Keratinocyte (primary cell): ENCODE data around the gene DPP9. TPM values are rescaled to one million over a fixed set of nuclear protein-coding genes. Genes with fewer than 3 reads are reported as not detected.
A peak's percentile ranks its signal among the peaks of the same experiment; 100 is the strongest.

ENCODE experiments used
- DNase-seq: peaks from one replicate; pipeline ENCODE4 v3.0.0-alpha.2; 2011; ENCODE audit warnings: low read depth, missing footprints, low spot score
- FAIRE-seq: peaks from 2 replicates; lab custom pipeline; 2011; peaks lifted over from hg19 to GRCh38; lab: Jason Lieb, UNC
- H2AFZ ChIP-seq: 2 replicates; pipeline ENCODE4 v1.6.0; 2012; ENCODE audit warnings: low read length, control low read depth, inconsistent platforms; ENCODE audit not compliant: control insufficient read depth
- H3K27ac ChIP-seq: 2 replicates; pipeline ENCODE4 v1.5.1; 2011; ENCODE audit warnings: low read length; ENCODE audit not compliant: control insufficient read depth, insufficient read depth
- H3K27me3 ChIP-seq: 3 replicates; pipeline ENCODE4 v1.6.0; 2011; ENCODE audit warnings: low read length; ENCODE audit not compliant: control insufficient read depth, insufficient read depth; ENCODE audit errors: extremely low read depth
- H3K36me3 ChIP-seq, 2 experiments: 2 replicates in 1 of 2; 3 replicates in 1 of 2; pipeline ENCODE4 v1.5.1; 2011; ENCODE audit warnings: low read length in 2 of 2, mild to moderate bottlenecking in 1 of 2; ENCODE audit not compliant: control insufficient read depth in 2 of 2, insufficient read depth in 2 of 2; ENCODE audit errors: extremely low read depth in 1 of 2
- H3K4me1 ChIP-seq: 3 replicates; pipeline ENCODE4 v1.5.1; 2011; ENCODE audit warnings: low read length; ENCODE audit not compliant: control insufficient read depth, insufficient read depth; ENCODE audit errors: extremely low read depth
- H3K4me2 ChIP-seq: 3 replicates; pipeline ENCODE4 v1.6.0; 2011; ENCODE audit warnings: low read depth, low read length; ENCODE audit not compliant: control insufficient read depth, insufficient read depth; ENCODE audit errors: extremely low read depth
- H3K4me3 ChIP-seq, 3 experiments: fragments of 200-600 bp in 1 of 3; sonication (generic) in 1 of 3; 2 replicates in 2 of 3; 3 replicates in 1 of 3; pipeline ENCODE4 v1.5.1; 2011 to 2016; ENCODE audit warnings: low read length in 3 of 3, mild to moderate bottlenecking in 3 of 3, control low read depth in 2 of 3, inconsistent platforms in 1 of 3, low read depth in 1 of 3, mixed read lengths in 1 of 3, mixed run types in 1 of 3, moderate library complexity in 1 of 3; ENCODE audit not compliant: control insufficient read depth in 2 of 3, insufficient read depth in 2 of 3; ENCODE audit errors: extremely low read depth in 1 of 3
- H3K79me2 ChIP-seq: 2 replicates; pipeline ENCODE4 v1.6.0; 2012; ENCODE audit warnings: low read length; ENCODE audit not compliant: control insufficient read depth, insufficient read depth
- H3K9ac ChIP-seq: 3 replicates; pipeline ENCODE4 v1.6.0; 2011; ENCODE audit warnings: low read length; ENCODE audit not compliant: control insufficient read depth, insufficient read depth; ENCODE audit errors: extremely low read depth
- H3K9me1 ChIP-seq: 3 replicates; pipeline ENCODE4 v1.6.0; 2011; ENCODE audit warnings: low read length; ENCODE audit not compliant: control insufficient read depth, insufficient read depth; ENCODE audit errors: extremely low read depth
- H3K9me3 ChIP-seq: 2 replicates; pipeline ENCODE4 v1.5.1; 2012; ENCODE audit warnings: low read depth, low read length; ENCODE audit not compliant: control insufficient read depth
- H4K20me1 ChIP-seq: 3 replicates; pipeline ENCODE4 v1.6.0; 2011; ENCODE audit warnings: low read length; ENCODE audit not compliant: control insufficient read depth, insufficient read depth; ENCODE audit errors: extremely low read depth
- EZH2 ChIP-seq: IDR thresholded peaks from one replicate; pipeline ENCODE4 v1.6.1; 2012; ENCODE audit warnings: inconsistent platforms, mild to moderate bottlenecking, low read length, moderate library complexity
- dilution Hi-C: fragments of 300-500 bp; cut with MboI; formaldehyde crosslinking; loops from one replicate; pipeline ENCODE4 v1.7.0; 2020; ENCODE audit warnings: low sequenced_read_pairs; ENCODE audit not compliant: extremely low pct_ligation_motif_present
- polyA plus RNA-seq, 5 experiments: library from polyadenylated mRNA; depleted of rRNA in 3 of 5; stranded (reverse) in 3 of 5; stranded (forward) in 1 of 5; unstranded in 1 of 5; fragments of >200 nt; gene quantifications; 1 replicate in 1 of 5; 2 replicates in 3 of 5; 3 replicates in 1 of 5; pipeline versions ENCODE4 v1.2.1 to v1.2.3, GENCODE V29; 2011 to 2012; ENCODE audit warnings: missing spikeins in 2 of 5, low read depth in 1 of 5, low replicate concordance in 1 of 5
- TF ChIP-seq, protein P1 (sequence below), 3 experiments: IDR thresholded peaks in 1 of 3; conservative IDR thresholded peaks in 1 of 3; optimal IDR thresholded peaks in 1 of 3; 2 replicates in 2 of 3; 3 replicates in 1 of 3; pipeline versions ENCODE3 to v1.5.1; 2011; ENCODE audit warnings: low read length in 3 of 3, mild to moderate bottlenecking in 3 of 3, moderate library complexity in 2 of 3, control low read depth in 1 of 3, inconsistent platforms in 1 of 3; ENCODE audit not compliant: insufficient read depth in 2 of 3; ENCODE audit errors: extremely low read depth in 1 of 3

The DPP9 gene
- polyA plus RNA-seq, 1 donor (not counting 4 experiments of a cell fraction or from before 2014, with no cell fraction given) = 19.2 TPM

DNA sequence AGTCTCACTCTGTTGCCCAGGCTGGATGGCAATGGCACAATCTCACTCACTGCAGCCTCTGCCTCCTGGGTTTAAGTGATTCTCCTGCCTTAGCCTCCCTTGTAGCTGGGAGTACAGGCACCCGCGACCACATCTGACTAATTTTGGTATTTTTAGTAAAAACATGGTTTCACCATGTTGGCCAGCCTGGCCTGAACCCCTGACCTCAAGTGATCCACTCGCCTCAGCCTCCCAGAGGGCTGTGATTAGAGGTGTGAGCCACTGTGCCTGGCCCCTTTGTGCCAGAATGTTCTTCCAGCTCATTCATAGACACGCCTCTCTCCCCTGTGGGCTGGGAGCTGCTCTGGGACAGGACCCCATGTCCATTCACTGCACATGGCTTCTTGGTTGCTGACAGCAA is 62.6 kb downstream of the DPP9 start:
- Histone ChIP-seq H3K9ac (no peak overlapping the region), H4K20me1 (no peaks in the 10 kb centered on the region), H3K4me3 (no peak overlapping the region), H3K9me3 (no peaks in the 10 kb centered on the region), H2AFZ (no peak overlapping the region), H3K27ac (no peak overlapping the region), H3K27me3 (no peaks in the 10 kb centered on the region), H3K36me3 (peaks cover 46 to 48% of the 10 kb centered on the region in 2 experiments), H3K79me2 (peaks cover 10% of the 10 kb centered on the region), H3K9me1 (no peaks in the 10 kb centered on the region), H3K4me2 (no peak overlapping the region), H3K4me1 (no peaks in the 10 kb centered on the region)
- dilution Hi-C loops = no loop called here
- TF ChIP-seq, protein P1, sequence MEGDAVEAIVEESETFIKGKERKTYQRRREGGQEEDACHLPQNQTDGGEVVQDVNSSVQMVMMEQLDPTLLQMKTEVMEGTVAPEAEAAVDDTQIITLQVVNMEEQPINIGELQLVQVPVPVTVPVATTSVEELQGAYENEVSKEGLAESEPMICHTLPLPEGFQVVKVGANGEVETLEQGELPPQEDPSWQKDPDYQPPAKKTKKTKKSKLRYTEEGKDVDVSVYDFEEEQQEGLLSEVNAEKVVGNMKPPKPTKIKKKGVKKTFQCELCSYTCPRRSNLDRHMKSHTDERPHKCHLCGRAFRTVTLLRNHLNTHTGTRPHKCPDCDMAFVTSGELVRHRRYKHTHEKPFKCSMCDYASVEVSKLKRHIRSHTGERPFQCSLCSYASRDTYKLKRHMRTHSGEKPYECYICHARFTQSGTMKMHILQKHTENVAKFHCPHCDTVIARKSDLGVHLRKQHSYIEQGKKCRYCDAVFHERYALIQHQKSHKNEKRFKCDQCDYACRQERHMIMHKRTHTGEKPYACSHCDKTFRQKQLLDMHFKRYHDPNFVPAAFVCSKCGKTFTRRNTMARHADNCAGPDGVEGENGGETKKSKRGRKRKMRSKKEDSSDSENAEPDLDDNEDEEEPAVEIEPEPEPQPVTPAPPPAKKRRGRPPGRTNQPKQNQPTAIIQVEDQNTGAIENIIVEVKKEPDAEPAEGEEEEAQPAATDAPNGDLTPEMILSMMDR (optimal IDR thresholded peaks at IDR 0.05 in 1 of 3, IDR thresholded peaks at IDR 0.05 in 1 of 3, conservative IDR thresholded peaks at IDR 0.05 in 1 of 3; ENCODE audit: extremely low read depth in 1 of 3, insufficient read depth in 2 of 3, low read length in 3 of 3) = no peak
- FAIRE-seq (no peak), DNase-seq (no peak)

DNA sequence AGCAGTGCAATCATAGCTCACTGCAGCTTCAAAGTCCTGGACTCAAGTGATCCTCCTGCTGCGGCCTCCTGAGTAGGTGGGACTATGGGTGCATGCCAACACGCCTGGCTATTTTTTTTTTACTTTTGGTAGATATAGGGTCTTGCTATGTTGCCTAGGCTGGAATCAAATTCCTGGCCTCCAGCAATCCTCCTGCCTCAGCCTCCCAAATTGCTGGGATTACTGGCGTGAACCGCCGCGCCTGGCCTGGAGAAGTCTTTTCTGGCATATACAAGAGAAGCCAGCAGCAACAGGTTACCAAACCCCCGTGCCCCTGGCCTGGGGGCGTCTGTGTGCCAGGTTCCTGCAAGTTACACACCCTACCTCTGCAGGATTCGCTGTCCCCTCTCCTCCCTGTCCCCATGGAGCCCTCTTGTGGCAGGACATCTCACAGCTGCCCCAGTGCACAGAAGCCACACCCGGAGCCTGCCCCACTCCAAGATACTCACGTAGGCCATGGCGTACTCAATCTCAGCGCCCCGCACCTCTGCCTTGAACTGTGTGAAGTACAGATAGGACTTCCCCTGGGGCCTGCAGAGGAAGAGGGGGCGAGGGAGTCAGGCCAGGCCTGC is 63.4 kb downstream of the DPP9 start:
- Histone ChIP-seq H4K20me1 (no peaks in the 10 kb centered on the region), H3K79me2 (peaks cover 7% of the 10 kb centered on the region), H3K27ac (no peak overlapping the region), H3K4me1 (no peaks in the 10 kb centered on the region), H2AFZ (no peak overlapping the region), H3K27me3 (no peaks in the 10 kb centered on the region), H3K9me1 (no peaks in the 10 kb centered on the region), H3K4me2 (no peak overlapping the region), H3K4me3 (no peak overlapping the region), H3K36me3 (peaks cover 45 to 47% of the 10 kb centered on the region in 2 experiments), H3K9me3 (no peaks in the 10 kb centered on the region), H3K9ac (no peak overlapping the region)
- FAIRE-seq (no peak), DNase-seq (no peak)
- dilution Hi-C loops = no loop called here
- no peak for TF ChIP-seq EZH2
- TF ChIP-seq, protein P1 (optimal IDR thresholded peaks at IDR 0.05 in 1 of 3, IDR thresholded peaks at IDR 0.05 in 1 of 3, conservative IDR thresholded peaks at IDR 0.05 in 1 of 3; ENCODE audit: extremely low read depth in 1 of 3, insufficient read depth in 2 of 3, low read length in 3 of 3) = peak; percentile 23 to 69 (median 35)
